ENCODE measurements around the gene CCL17.
"Not testable (repeated sequence)": the region's sequence is repeated elsewhere in the genome, so short reads cannot be mapped to it uniquely, and the experiment has no call there.

The CCL17 gene

DNA sequence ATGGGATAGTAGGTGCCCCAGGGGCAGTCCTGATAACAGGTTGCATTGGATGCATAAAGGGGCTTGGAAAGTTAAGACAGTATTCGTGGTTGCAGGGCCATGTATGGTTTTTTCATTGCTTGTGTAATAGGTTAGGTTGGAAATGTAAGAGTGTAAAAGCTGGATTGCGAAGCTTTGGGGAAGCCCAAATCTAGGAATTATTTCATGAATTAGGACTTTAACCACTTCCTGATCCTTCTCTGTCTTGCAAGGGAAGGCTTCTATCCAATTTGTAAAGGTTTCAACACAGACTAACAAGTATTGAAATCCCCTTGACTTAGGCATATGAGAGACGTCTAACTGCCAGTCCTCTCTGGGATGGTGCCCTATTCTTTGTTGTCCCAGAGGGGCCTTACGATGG lies 7.8 kb upstream of the CCL17 start:
- no peak for DNase-seq (ENCODE audit: low spot score)

DNA sequence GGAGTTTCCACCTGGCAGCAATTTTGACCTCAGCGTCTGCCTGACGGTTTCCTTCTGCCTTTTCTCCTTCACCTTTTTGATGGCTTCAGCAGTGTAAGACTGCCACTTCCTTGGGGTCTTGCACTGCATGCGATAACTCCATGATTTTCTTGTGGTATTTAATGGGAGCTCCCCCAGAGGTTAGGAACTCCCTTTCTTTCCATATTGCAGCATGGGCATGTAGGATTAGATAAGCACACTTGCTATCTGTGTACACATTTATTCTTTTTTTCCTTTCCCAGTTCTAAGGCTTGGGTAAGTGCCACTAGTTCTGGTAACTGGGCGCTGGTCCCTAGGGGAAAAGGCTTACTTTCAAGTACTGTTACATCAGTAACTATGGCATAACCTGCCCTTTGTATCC lies 7.1 kb upstream of the CCL17 start:
- not testable (repeated sequence) for DNase-seq (ENCODE audit: low spot score)

DNA sequence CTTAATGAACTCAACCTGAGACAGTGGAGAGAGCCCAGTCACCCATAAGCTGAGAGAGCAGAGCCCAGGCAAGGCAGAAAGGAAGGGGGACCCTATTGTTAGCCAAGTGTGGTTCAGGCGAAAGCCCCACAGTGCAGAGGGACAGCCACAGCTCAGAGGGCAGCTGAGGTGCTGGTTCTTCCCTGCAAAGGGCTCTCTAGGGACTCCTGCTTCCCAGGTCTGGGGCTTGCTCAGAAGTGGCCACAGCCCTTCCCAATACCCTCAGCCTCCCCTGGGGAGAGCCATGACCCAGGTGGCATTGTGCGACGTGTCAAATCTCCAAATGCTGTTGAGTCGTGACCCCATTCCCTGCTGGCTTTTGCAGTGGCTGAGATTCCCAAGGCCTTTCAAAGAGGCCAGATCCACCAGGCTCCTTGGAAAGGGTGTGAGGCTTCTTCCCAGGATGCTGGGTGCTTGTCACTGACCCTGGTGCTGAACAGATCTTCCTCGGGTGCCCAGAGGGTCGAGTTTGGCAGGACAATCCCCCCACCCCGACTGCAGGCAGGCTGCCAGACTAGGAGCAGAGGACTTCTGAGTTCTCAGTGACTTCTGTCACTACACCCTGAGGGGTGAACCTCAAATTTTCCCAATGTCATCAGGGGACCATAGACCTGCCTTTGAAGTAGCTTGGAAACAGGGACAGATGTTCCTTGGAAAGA lies 2.5 kb upstream of the CCL17 start:
- no peak for DNase-seq (ENCODE audit: low spot score)

DNA sequence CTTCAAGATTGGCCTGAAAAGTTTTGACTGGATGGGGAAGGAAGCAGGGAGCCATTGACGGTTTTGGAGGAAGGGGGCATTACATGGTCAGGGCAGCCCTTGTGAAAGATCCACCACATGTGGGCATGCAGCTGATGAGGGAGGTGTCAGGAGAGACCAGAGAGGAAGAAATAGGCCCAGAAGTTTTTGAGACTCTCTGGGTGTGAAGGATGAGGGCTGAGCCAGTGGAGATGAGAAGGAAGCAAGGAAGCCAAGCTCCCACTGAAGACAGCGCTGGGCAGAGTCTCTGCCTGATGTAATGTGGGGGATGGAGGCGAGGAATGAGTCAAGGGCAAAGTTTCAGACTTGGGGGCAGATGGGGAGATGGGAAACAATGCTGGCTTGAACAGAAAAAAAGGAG lies 530 bp downstream of the CCL17 start:
- DNase-seq (ENCODE audit: low spot score) = no peak

DNA sequence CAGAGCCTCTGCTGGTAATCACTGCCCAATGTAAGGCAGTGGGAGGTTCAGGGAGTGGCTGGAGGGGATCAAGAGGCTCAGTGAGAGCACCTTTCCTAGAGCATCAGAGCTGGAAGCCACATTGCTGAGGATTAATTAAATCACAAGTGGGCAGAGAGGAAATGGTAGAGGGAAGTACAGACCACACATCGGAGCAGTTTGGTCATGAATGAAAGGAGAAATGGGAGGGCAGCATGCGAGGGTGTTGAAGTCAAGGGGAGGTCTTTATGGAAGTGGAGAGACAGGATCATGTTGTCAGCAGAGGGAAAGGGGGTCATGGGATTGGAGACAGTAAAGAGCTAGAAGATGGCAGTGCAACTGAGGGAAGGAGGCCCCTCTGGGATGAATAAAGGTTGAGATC lies 2.3 kb downstream of the CCL17 start:
- DNase-seq (ENCODE audit: low spot score) = no peak

DNA sequence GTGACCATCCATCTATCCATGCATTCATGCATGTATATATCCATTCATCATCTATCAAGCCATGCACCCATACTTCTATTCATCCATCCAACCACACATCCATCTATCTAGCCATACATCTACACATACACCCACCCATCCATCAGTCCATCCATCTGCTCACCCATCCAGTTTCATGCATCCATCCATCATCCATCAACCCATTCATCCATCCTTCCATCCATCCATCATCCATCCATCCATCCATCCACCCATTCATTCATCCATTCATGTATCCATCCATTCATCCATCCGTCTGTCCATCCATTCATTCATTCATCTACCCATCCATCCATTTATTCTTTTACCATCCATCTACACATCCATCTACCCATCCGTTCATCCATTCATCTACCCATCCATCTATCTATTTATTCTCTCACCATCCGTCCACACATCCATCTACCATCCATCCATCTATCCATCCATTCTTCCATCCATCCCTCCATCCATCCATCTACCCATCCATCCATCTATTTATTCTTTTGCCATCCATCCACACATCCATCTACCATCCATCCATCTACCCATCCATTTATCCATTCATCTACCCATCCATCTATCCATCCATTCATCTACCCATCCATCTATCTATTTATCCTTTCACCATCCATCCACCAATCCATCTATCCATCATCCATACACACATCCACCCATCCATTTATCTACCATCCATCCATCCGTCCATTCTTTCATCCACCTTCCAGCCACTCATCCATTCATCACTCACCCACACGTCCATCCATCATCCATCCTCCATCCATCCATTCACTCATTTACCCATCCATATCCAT lies 3.2 kb downstream of the CCL17 start:
- no peak for DNase-seq (ENCODE audit: low spot score)

DNA sequence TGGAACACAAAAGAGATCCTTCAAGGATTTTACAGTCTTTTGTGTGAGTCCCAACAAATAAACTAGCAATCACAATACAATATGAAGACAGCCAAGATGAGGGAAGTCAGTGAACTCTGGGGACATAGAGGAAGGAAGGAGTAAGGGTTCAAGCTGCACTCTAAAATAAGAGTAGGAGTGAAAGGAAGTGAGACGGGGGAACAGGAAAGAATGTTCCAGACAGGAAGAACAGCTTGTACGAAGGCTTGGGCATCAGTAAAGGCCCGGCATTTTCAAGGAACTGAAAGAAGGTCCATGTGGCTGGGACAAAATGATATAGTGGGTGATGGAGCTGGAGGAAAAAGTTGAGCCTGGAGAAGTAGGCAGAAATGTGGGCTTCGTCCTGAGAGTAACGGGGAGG lies 4.5 kb downstream of the CCL17 start:
- DNase-seq (ENCODE audit: low spot score) = no peak

DNA sequence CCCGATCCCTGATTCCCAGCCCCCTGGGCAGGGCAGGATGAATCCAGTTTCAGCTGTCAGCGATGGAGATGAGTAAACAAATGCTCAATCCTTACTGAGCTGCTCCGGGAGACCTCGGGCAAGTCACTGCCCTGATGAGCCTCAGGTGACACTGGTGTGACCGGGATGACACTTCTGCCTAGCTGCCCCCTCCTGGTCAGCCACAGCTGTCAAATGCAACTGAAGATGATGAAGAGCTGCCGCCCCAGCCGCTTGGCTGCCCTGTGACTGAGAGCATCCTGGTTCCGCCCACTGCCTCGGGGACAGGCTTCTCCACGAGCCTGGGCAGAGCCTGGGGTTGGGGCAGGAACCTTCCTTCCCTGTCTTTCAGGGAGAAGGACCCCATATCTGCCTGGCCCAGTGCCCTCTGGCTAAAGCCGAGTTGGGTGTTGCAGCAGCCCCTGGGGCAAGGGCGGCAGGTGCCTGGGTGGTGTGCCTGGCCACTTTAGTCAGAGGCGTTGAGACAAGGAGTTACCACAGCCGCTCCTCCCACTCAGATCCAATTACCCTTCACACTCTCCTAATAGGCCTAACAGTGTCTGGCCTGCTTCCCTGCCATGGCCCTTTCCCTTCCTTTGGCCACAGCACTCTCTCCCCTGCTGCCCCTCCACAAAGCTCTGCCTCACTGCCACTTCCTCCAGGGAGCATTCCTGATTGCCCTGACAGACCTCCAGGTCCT lies 5.5 kb downstream of the CCL17 start:
- DNase-seq (ENCODE audit: low spot score) = no peak

DNA sequence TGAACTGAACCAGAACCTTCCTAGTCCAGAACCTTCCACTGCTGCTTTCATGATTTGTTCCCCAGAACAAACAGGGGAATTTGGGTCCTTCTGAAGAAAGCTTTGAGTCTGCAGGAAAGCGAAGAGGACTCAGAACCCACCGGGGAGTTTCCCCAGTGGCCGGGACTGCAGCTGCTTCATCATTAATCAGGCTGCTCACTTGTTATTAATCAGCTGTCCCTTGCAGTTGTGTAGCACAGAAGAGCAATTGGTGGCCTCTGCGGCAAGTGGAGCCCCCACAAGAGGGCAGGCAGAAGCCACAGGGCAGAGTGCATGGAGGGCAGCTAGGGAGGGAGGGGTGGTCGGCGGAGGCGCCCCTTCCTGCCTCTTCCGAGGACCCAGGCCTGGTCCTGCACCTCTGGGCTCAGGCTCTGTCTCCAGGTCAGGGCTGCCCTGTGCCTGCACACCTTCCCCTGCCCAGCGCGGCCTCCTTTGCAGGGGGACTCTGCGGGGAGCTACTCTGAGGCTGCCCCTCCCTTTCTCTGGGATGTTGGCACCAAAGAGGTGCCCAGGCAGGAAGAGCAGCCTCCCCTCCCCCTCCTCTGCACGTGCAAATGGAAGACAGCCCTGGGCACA lies 6.9 kb downstream of the CCL17 start:
- DNase-seq (ENCODE audit: low spot score) = no peak

DNA sequence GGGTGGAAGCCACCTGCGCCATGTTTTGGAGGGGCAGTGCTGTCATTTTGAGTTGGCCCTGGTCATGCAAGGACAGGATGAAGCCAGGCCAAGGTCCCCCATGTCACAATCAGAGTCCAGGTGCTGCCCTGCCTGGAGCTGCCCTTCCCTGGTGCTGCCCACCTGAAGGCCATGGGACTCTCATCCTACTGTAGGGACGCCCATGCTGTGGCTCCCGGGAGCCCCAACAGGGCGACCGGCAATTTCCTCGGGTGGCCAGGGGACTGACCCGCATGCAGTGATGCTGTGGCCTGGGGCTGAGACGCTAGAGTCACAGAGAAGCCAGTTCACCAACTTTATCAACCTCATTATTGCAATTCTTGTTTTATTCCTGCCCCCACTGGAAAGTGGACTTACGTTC lies 8.0 kb downstream of the CCL17 start:
- DNase-seq (ENCODE audit: low spot score) = no peak

DNA sequence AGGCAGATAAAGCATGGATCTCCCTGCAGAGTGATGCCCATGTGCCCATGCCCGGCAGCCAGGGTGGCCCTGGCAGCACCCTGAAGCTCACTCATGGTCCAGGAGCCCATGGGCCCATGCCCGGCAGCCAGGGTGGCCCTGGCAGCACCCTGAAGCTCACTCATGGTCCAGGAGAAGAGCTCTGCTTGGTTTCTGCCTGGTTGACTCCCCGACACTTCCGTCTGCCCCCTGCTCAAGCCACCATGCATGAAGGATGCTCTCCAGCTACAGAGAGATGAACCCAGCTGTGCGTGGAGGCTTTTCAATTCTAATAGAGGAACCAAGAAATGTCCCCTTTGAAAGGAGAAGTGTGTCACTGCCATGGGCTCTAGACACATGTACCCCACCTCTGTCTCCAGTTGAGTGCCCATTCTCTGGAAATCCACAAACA lies 8.7 kb downstream of the CCL17 start:
- DNase-seq (ENCODE audit: low spot score) = no peak

DNA sequence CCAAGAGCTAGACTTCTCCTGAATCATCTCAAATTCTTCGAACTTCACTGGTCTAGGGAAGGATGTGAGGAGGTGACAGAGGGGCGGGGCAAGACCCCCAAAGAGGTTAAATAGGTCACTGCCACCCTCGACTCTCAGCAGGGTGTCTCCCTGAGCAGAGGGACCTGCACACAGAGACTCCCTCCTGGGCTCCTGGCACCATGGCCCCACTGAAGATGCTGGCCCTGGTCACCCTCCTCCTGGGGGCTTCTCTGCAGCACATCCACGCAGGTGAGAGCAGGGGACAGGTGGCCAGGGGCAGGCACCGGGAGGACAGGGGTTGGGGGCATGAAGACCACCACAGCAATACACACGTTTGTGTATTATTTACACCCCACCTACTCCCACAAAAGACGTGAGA lies 9.2 kb downstream of the CCL17 start:
- DNase-seq (ENCODE audit: low spot score) = no peak

DNA sequence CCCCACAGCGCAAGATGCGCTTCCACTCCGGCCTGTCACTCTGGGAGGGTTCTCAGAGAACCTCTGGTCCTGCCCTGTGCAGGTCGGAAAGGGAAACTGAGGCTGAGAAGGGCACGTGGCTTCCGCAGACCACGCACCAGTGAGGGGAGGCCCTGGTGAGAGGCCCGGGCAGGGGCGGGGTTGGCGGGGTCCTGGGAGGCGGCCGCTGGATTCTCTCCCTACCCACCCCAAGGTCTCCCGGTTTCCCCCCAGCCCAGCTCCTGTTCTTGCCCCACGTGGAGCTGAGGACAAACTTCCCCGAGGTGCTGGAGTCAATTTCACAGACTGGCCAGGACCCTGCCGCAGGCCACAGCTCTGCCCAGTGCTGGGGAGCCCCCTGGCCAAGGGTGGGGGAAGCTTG lies 11.5 kb downstream of the CCL17 start:
- DNase-seq (ENCODE audit: low spot score) = no peak

DNA sequence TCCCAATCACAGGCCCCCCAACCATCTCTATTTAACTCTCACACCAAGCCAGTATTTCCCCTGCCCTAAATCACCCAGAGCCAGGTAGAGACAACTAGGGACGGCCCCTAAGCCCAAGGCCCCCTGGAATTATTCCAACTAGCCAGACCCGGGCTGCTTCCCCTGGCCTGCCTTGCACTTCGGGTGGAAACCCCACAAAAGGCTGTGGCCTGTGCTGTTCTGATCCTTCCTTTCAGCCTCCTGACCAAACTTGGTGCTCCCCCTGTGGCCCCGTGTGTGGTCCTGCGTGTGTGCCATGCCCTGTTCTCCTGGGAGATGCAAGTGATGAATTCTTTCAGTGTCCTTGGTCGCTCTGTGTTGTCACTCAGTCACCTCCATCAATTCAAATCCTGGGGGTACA lies 14.9 kb downstream of the CCL17 start:
- DNase-seq (ENCODE audit: low spot score) = no peak

DNA sequence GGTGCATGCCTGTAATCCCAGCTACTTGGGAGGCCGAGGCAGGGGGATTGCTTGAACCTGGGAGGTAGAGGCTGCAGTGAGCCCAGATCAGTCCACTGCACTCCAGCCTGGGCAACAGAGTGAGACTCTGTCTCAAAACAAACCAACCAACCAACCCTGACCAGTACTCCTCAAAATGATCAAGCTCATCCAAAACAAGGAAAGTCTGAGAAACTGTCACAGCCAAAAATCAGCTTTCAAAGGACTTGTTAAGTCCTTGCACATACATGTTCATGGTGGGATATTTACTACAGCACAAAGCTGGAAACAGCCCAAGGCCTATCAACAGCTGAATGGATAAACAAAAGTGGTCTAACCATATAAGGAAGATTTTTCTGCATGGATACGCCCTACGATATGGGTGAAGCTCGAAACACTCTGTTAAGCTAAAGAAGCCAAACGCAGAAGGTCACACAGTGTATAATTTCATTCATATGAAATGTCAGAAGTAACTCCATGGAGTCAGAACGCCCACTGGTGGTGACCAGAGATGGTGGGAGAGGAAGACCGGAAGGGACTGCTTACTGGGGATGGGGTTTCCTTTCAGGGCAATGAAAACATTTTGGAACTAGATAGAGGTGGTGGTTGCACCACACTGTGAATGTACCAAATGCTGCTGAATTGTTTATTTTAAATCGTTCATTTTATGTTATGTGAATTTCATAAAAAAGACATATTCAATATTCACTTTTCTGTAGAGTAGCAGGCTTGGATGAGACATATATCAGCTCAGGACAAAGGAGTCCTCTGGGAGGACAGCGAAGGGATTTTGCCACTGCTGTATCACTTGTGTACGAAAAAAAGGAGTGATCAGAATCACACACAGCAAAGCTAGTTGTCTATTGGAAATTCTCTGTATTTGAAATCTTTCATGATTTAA lies 17.7 kb downstream of the CCL17 start:
- peak; percentile 36 for DNase-seq (ENCODE audit: low spot score)

DNA sequence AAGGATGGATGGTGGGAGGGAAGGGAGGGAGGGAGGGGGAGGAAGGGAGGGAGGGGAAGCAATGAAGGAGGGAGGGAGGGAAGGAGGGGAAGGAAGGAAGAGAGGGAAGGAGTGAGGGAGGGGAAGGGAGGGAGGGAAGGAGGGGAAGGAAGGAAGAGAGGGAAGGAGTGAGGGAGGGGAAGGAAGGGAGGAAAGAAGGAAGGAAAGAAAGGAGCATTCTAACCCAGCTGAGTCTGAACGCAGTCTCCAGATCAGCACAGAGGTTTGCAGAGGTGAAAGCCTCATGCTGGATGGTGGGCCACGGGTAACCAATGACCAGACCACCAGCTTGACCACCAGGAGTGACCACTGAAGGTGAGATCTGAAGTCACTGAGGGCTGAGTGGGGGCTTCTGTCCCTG lies 18.6 kb downstream of the CCL17 start:
- DNase-seq (ENCODE audit: low spot score) = no peak

DNA sequence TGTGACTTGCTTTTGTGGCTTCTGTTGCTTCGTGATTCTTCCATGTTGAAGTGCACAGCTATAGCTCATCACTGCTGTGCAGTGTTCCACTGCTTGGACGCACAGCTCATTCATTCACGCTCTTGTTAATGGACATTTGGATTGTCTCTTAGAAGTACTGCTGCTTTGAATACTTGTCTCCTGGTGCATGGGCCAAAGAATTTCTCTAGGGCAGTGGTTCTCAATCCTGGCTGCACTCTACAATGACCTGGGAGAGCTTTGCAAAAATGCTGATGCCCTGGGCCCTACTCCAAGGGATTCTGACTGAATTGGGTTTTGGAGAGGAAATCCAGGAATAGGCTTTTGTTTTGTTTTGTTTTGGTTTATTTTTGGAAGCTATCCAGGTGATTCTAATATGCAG lies 20.0 kb downstream of the CCL17 start:
- DNase-seq (ENCODE audit: low spot score) = no peak

DNA sequence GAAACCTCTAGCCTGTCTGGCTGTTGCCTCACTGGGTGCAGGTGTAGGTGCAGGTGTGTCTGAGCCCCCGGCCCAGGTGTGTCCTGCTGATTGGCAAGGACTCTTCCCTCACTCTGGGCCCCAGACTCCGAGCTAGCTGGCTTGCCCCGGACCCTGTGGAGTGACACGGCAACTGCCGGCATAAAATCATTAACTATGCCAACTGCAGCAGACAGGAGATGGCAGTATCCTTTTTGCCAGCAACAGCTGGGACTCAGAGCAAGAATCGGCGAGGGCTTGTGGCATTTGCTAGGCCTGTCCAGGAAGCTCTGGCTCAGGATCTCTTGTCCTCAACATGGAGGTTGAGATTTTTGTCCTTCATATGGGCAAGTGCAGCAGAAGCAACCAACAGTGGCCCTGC lies 21.8 kb downstream of the CCL17 start:
- DNase-seq (ENCODE audit: low spot score) = no peak

DNA sequence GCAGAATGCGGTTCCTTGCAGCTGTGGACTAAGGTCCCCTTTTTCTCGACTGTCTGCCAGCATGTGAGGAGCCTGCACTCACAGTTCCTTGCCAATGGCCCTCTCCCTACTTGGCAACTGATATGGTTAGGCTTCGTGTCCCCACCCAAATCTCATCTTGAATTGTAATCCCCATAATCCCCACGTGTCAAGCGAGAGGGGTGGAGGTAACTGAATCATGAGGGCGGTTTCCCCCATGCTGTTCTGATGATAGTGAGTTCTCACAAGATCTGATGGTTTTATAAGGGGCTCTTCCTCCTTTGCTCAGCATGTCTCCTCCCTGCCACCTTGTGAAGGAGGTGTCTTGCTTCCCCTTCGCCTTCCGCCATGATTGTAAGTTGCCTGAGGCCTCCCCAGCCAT lies 22.7 kb downstream of the CCL17 start:
- no peak for DNase-seq (ENCODE audit: low spot score)

DNA sequence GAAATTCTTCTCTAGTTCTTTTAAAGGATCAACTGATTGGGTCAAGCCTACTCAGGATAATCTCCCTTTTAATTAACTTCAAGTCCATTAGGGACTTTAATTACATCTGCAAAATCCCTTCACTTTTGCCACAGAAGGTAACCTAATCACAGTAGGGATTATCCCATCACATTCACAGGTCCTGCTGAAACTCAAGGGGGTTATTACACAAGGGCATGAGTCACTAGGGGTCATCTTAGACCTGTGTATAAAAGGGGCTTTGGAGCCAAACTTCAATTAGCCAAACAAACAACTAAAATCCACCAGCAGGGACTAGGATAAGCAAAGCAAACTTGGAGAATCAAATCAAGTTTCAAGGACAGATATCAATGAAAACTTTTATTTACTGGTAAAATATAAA lies 23.3 kb downstream of the CCL17 start:
- no peak for DNase-seq (ENCODE audit: low spot score)

DNA sequence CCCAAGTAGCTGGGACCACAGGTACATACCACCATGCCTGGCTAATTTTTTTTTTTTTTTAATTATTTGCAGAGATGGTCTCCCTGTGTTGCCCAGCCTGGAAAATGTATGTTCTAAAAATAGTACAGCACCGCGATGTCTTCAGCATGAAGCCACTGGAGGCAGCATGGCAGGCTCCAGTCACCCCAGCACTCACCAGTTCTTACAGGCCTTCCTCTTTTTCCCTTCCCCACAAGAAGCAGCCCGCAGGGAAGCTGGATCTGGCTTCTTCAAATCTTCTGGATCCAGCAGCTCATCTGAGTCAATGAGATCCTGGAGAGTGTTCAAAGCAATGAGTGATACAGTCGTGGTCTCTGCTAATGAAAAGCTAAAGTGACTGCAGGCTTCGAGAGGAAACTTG lies 26.4 kb downstream of the CCL17 start:
- no peak for DNase-seq (ENCODE audit: low spot score)

DNA sequence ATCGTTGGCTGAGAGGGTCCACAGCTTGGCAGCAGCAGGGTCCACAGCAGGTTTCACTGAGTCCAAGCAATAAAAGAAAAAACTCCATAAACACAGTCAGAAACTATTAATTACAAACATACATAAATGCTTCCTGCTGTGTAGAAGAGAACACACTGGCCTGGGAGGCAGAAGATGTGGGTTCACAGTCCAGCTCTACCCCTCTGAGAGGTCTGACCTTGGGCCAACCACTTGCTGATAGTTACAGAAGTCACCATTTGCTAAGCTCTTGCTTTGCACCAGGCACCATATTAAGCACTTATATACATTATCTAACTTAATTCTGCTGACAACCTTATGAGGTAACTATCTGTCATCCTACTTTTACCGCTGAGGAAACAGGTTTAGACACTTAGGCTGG lies 27.9 kb downstream of the CCL17 start:
- no peak for DNase-seq (ENCODE audit: low spot score)

Measured in hematopoietic multipotent progenitor cell treated with erythropoietin and hydrocortisone succinate and interleukin-3 and kit ligand, for 17 days (in vitro differentiated cells).